Measurements from ENCODE around the gene SLC4A7.
A peak's percentile ranks its signal among the peaks of the same experiment; 100 is the strongest.
"Not testable (repeated sequence)": the region's sequence is repeated elsewhere in the genome, so short reads cannot be mapped to it uniquely, and the experiment has no call there.

Gene SLC4A7

DNA sequence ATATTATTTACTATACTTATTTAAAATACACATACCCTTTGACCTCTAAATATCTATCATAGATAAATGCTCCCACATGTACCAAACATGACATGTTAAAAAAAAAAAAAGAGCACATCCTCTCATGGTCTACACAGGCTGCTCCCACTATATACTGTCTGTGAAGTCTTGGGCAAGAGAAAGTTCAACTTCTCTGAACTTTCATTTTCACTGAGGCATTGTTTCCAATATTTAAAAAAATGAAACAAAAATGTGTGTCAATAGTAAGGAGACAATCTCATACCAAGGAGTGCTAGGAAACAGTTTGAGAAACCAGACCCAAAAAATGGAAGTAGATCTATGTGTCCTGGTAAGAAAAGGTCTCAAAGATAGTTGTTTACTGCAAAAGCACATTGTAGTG, 29.3 kb downstream of the SLC4A7 start:
- Histone ChIP-seq H3K4me2 (peak overlapping the region in 2 of 11 experiments; percentile 29 to 44; a peak in 2 of 22 replicates), H4K20me1 (peaks cover 2 to 100% (median 47%) of the 10 kb centered on the region in 11 experiments; a peak in 17 of 22 replicates), H3K4me1 (peaks cover 3 to 63% (median 8%) of the 10 kb centered on the region in 10 experiments; a peak in 14 of 20 replicates), H3K9me3 (replicated peaks in 1 of 11) (peaks cover 0 to 33% (median 10%) of the 10 kb centered on the region in 11 experiments; a peak in 15 of 22 replicates), H3K4me3 (no peak overlapping the region), H3K36me3 (peaks cover 32 to 80% (median 61%) of the 10 kb centered on the region in 11 experiments; a peak in 21 of 22 replicates), H3K27ac (peak overlapping the region in 5 of 11 experiments; percentile 10 to 43 (median 16); a peak in 5 of 22 replicates), H3K9ac (no peak overlapping the region), H3K27me3 (no peaks in the 10 kb centered on the region)
- no peak for TF ChIP-seq Cebpa-rat (IDR thresholded peaks at IDR 0.05)

DNA sequence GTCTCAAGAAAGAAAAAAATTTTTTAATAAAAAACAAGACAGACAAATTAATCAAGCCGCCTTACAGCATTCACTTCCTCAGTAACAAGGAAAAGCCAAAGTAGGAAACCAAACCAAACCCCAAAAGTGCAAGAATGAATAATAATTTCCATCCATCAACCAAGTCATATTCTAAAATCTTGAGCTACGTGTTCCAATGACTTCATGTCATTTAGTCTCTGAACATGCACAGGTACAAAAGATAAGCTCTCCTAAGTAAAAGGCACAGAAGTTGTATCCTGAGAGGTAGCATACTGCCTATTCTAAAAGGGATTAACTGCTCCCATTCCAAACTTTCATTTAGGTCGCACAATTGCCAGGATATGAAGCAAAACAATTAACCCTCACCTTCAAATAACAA, 29.7 kb downstream of the SLC4A7 start:
- no peak overlapping the region for H3K4me3 ChIP-seq
- no peak for TF ChIP-seq Cebpa-rat (IDR thresholded peaks at IDR 0.05)
- peaks cover 0 to 33% (median 10%) of the 10 kb centered on the region in 11 experiments; a peak in 14 of 22 replicates for H3K9me3 ChIP-seq (replicated peaks in 1 of 11)
- H3K27ac ChIP-seq, result no peak overlapping the region
- no peak overlapping the region for H3K9ac ChIP-seq
- no peak overlapping the region for H3K4me2 ChIP-seq
- peaks cover 3 to 65% (median 8%) of the 10 kb centered on the region in 10 experiments; a peak in 14 of 20 replicates for H3K4me1 ChIP-seq
- H3K27me3 ChIP-seq, result no peaks in the 10 kb centered on the region
- H3K36me3 ChIP-seq, result peaks cover 37 to 80% (median 63%) of the 10 kb centered on the region in 11 experiments; a peak in 21 of 22 replicates
- H4K20me1 ChIP-seq, result peaks cover 2 to 100% (median 47%) of the 10 kb centered on the region in 11 experiments; a peak in 17 of 22 replicates

DNA sequence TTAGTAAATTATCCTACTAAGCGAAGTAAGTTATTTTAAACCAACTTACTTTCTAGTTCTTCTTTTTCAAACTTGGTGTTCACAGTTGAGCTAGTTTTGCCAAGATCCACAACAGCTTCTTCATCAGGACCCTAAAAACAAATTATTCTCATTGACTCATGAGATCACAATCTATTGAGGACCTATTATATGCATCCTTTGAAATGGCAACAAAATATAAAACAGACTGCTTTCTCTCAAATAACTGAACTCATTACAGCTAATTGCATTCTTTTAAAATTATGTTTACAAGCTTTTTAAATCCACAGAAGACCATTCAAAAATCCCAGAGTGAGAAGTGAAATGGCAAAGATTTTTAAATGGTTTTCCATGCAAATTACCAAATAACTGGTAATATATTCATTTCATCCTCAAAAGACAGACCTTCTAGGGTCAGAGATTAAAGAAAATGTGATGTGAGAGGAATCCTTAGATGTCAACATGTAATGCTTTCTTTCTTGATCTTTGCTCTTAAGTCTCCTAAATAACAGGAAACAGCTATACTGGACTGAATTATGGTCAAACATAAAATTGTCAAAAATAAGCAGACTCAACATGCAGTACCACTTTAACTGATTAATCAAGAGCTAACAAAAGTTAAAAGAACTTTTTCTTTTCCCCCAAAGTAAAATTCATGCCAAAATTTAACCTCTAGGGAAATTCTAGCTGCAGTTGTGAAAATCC, 31.7 kb downstream of the SLC4A7 start:
- Histone ChIP-seq H3K27ac (peak overlapping the region in 1 of 11 experiments; percentile 2; a peak in 1 of 22 replicates), H3K9ac (no peak overlapping the region), H4K20me1 (peaks cover 0 to 94% (median 33%) of the 10 kb centered on the region in 11 experiments; a peak in 14 of 22 replicates), H3K4me3 (no peak overlapping the region), H3K9me3 (replicated peaks in 1 of 11) (peaks cover 0 to 17% (median 0%) of the 10 kb centered on the region in 11 experiments; a peak in 7 of 22 replicates), H3K27me3 (no peaks in the 10 kb centered on the region), H3K4me1 (peaks cover 3 to 57% (median 8%) of the 10 kb centered on the region in 10 experiments; a peak in 14 of 20 replicates), H3K36me3 (peaks cover 37 to 80% (median 63%) of the 10 kb centered on the region in 11 experiments), H3K4me2 (peak overlapping the region in 2 of 11 experiments; percentile 12 to 35; a peak in 2 of 22 replicates)
- no peak for TF ChIP-seq Cebpa-rat (IDR thresholded peaks at IDR 0.05)

DNA sequence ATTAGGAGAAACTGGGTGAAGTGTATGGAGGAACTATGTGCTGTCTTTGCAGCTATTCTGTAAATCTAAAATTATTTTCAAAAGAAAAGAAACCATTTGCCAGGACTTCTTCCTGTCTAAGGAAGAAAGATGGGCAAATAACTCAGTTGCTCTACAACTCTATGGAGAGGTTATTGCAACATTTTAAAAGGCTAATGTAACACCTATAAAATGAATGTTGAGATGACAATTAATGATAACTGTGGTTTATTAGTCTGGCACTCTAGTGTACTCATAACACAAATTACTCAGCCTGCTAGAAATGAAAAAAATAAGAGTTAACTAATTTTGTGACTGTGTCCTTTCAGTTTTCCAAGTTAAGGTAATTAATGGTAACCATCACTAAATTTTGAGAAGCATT, 32.3 kb downstream of the SLC4A7 start:
- H4K20me1 ChIP-seq, result peaks cover 0 to 88% (median 26%) of the 10 kb centered on the region in 11 experiments; a peak in 14 of 22 replicates
- no peak overlapping the region for H3K4me3 ChIP-seq
- H3K9ac ChIP-seq, result no peak overlapping the region
- H3K4me1 ChIP-seq, result peaks cover 3 to 56% (median 8%) of the 10 kb centered on the region in 10 experiments; a peak in 14 of 20 replicates
- peak overlapping the region in 1 of 11 experiments; percentile 42; a peak in 3 of 22 replicates for H3K4me2 ChIP-seq
- no peaks in the 10 kb centered on the region for H3K27me3 ChIP-seq
- peaks cover 42 to 80% (median 62%) of the 10 kb centered on the region in 11 experiments for H3K36me3 ChIP-seq
- TF ChIP-seq Cebpa-rat (IDR thresholded peaks at IDR 0.05), result no peak
- no peak overlapping the region for H3K27ac ChIP-seq
- peaks cover 0 to 13% (median 0%) of the 10 kb centered on the region in 11 experiments; a peak in 5 of 22 replicates for H3K9me3 ChIP-seq (replicated peaks in 1 of 11)

DNA sequence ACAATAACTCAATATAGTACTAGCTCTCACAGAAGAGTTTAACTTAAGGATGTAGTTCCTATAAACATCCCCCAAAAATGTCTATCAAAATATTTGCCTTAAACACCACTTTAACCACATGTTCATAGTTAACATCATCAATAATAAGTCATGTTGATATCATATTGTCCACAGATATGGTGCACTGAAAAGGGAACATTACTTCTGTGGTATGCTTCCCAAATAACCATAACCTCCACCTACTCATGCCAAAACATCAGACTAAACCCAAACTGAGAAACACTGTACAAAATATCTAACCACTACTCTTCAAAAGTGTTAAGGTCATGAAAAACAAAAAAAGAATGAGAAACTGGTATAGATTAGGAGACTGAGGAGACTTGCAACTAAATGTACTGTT, 32.9 kb downstream of the SLC4A7 start:
- Histone ChIP-seq H3K4me1 (peaks cover 3 to 51% (median 8%) of the 10 kb centered on the region in 10 experiments; a peak in 14 of 20 replicates), H3K4me2 (peak overlapping the region in 1 of 11 experiments; percentile 42; a peak in 1 of 22 replicates), H3K27ac (no peak overlapping the region), H3K27me3 (no peaks in the 10 kb centered on the region), H3K4me3 (no peak overlapping the region), H3K9ac (no peak overlapping the region), H3K36me3 (peaks cover 44 to 80% (median 62%) of the 10 kb centered on the region in 11 experiments), H4K20me1 (peaks cover 0 to 83% (median 23%) of the 10 kb centered on the region in 11 experiments; a peak in 14 of 22 replicates), H3K9me3 (replicated peaks in 1 of 11) (peaks cover 0 to 7% (median 0%) of the 10 kb centered on the region in 11 experiments; a peak in 5 of 22 replicates)
- TF ChIP-seq Cebpa-rat (IDR thresholded peaks at IDR 0.05), result no peak

DNA sequence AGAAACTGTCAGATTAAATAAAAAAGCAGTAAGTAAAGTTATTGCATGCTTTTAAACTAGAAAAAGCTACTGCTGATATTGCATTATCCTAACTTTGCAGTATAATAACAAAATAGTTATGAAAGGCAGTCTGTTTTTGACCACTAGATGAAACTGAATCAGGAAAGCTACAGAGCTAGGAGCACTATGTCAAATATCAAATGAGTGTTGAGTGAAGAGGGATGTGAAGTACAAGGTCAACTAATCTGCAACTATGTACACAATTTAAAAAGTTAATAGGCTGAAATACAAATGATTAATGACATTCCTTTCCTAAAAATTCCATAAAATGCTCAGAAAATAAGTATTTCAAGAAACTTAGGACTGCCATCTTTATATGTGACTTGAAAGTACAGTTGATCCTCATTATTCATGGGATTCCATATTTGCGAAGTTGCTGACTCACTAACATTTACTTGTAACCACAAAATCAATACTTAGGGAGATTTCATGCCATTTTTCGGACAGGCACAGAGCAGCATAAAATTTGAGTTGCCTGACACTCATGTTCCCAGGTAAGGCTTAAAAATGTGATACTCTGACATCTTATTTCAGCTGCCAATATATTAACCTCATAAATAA, 34.5 kb downstream of the SLC4A7 start:
- peaks cover 0 to 36% (median 5%) of the 10 kb centered on the region in 10 experiments; a peak in 10 of 20 replicates for H3K4me1 ChIP-seq
- no peak overlapping the region for H3K27ac ChIP-seq
- H3K9ac ChIP-seq, result no peak overlapping the region
- no peak for TF ChIP-seq Cebpa-rat (IDR thresholded peaks at IDR 0.05)
- H3K4me3 ChIP-seq, result no peak overlapping the region
- H4K20me1 ChIP-seq, result peaks cover 0 to 76% (median 21%) of the 10 kb centered on the region in 11 experiments; a peak in 14 of 22 replicates
- H3K36me3 ChIP-seq, result peaks cover 48 to 83% (median 64%) of the 10 kb centered on the region in 11 experiments
- H3K9me3 ChIP-seq (replicated peaks in 1 of 11), result 0 out of 22 replicates have a peak, but pooled peaks cover 0 to 4% (median 0%) of the 10 kb centered on the region in 11 experiments
- no peak overlapping the region for H3K4me2 ChIP-seq
- no peaks in the 10 kb centered on the region for H3K27me3 ChIP-seq

DNA sequence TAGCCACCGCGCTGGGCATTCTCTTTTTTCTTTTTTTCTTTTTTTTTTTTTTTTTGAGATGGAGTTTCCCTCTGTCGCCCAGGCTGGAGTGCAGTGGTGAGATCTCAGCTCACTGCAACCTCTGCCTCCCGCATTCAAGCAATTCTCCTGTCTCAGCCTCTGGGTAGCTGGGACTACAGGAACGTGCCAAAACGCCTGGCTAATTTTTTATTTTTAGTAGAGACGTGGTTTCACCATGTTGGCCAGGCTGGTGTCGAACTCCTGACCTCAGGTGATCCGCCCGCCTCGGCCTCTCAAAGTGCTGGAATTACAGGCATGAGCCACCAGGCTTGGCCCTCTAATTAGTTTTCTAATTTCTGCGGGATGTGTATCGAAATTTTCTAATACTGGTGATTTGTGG, 41.2 kb downstream of the SLC4A7 start:
- H3K27ac ChIP-seq, result not testable (repeated sequence)
- Histone ChIP-seq H4K20me1 (peaks cover 0 to 35% (median 0%) of the 10 kb centered on the region in 11 experiments; a peak in 3 of 22 replicates), H3K36me3 (peaks cover 92 to 100% (median 95%) of the 10 kb centered on the region in 11 experiments)

DNA sequence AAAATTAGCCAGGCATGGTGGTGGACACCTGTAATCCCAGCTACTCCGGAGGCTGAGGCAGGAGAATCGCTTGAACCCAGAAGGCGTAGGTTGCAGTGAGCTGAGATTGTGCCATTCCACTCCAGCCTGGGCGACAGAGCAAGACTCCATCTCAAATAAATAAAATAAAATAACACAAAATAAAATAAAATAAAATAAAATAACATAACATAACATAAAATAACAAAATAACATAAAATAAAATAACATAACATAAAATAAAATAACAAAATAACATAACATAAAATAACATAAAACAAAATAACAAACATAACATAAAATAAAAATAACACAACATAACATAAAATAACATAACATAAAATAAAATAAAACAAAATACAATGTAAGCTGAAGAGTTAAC, 45.8 kb downstream of the SLC4A7 start:
- not testable (repeated sequence) for H3K27ac ChIP-seq, H3K9ac ChIP-seq, H3K4me1 ChIP-seq, H3K4me3 ChIP-seq, H3K4me2 ChIP-seq, H3K27me3 ChIP-seq
- peaks cover 0 to 40% (median 0%) of the 10 kb centered on the region in 11 experiments; a peak in 5 of 22 replicates for H4K20me1 ChIP-seq
- peaks cover 42 to 52% (median 47%) of the 10 kb centered on the region in 11 experiments for H3K9me3 ChIP-seq (replicated peaks in 1 of 11)
- peaks cover 94 to 100% (median 98%) of the 10 kb centered on the region in 11 experiments for H3K36me3 ChIP-seq

More for the DNA sequence above, 41.2 kb downstream of the SLC4A7 start:
- H3K27me3 ChIP-seq, H3K4me3 ChIP-seq, H3K9ac ChIP-seq, H3K4me2 ChIP-seq, H3K4me1 ChIP-seq: not testable (repeated sequence)
- H3K9me3 ChIP-seq (replicated peaks in 1 of 11), result peaks cover 42 to 49% (median 48%) of the 10 kb centered on the region in 11 experiments
